GM19043 (cell line): ENCODE data around the gene PLXDC1.

Source experiments
- ATAC-seq: cut with Tn5 transposase; IDR thresholded peaks from one replicate; pipeline ENCODE4 v1.9.1; 2021; ENCODE audit warnings: low read depth; ENCODE audit not compliant: unreplicated experiment

The PLXDC1 gene

DNA sequence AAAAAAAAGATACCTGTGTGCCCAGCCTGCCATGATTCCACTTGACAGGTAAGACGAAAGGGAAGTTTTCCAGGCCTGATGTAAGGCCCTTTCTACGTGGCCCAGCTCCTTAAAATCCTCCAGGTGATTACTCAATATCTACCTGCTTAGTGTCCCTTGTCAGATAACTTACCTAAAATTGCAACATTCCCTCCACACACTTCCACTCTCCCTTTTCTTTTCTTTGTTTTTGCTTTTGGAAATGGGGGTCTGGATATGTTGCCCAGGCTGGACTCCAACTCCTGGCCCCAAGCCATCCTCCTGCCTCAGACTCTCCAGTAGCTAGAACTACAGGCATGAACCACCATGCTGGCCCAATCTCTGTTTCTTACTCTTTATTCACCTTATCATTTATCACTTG lies 7.2 kb upstream of the PLXDC1 start:
- ATAC-seq = no peak

GRCh38 chr17:39156491-39156890 lies 5.1 kb upstream of the PLXDC1 start:
- ATAC-seq = no peak

- no peak for ATAC-seq
These were observed 4.2 kb upstream of the PLXDC1 start for GRCh38 chr17:39155654-39156053.

- no peak for ATAC-seq
These were observed 2.2 kb upstream of the PLXDC1 start for GRCh38 chr17:39153599-39154051.

DNA sequence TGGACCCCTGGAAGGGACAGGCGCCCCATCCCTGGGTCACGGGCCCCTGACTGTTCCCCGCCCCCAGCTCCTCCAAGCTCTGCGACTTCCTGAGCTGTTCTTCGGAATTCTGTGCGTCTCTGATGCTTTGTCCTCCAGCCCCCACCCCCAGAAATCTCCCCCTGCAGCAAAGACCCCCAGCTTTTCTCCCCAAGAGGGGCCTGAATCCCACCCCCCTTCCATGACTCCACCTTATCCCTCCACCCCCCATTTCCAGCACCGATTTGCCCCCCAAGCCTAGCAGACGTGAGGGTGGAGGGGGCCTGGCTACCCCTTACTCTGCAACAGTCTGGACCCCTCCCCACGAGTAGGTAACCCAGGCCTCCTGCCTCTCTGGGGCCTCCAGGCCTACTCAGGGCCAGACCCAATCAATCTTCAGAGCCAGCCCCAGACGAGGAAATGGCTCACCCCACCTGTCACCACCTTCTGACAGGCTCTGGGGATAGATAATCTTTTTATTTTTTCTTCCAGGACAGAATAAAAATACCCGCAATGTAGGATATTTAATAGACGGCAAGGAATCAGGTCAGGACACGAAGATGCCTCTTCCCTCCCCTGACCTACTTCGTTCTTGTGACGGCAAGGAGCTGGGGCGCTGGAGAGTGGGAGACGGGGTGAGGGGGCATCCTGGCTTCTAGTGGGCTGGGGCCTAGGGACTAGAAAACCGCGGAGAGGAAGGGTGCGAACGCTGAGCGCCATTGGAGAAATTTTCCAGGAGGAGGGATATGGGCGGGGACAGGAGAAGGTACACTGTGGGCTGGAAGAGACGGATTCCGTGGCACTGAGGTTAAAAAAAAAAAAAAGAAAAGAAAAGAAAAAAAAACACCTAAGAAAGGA lies 744 bp upstream of the PLXDC1 start:
- no peak for ATAC-seq

- ATAC-seq = no peak
These were observed 665 bp downstream of the PLXDC1 start for GRCh38 chr17:39150795-39151149.

GRCh38 chr17:39150104-39150634 lies 1.3 kb downstream of the PLXDC1 start:
- ATAC-seq = no peak

- ATAC-seq = no peak
These were observed 3.9 kb downstream of the PLXDC1 start for GRCh38 chr17:39147221-39148185.

- ATAC-seq = no peak
These were observed 5.2 kb downstream of the PLXDC1 start for GRCh38 chr17:39146273-39146672.

DNA sequence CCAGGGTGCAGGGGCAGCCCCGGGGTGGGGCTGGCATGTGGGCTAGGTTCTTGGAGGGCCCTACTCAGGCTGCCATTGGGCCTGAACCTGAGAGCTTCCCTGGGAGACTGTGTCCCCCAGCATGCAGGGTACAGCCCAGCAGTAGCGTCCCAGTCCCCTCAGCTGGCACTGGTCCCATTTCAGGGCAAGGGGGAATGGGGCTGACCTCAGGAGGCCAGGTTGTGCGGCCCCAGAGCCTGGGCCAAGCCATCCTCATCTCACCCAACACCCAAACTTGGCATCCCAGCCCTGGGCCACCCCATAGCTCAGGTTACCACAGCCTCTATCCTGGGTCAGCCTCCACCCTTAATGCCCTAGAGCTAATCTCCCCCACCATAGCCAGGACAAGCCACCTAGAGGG lies 6.3 kb downstream of the PLXDC1 start:
- ATAC-seq = no peak

- ATAC-seq = no peak
These were observed 7.0 kb downstream of the PLXDC1 start for GRCh38 chr17:39144416-39144840.

GRCh38 chr17:39143552-39144093 lies 7.8 kb downstream of the PLXDC1 start:
- no peak for ATAC-seq

GRCh38 chr17:39141915-39142664 lies 9.3 kb downstream of the PLXDC1 start:
- ATAC-seq = no peak

DNA sequence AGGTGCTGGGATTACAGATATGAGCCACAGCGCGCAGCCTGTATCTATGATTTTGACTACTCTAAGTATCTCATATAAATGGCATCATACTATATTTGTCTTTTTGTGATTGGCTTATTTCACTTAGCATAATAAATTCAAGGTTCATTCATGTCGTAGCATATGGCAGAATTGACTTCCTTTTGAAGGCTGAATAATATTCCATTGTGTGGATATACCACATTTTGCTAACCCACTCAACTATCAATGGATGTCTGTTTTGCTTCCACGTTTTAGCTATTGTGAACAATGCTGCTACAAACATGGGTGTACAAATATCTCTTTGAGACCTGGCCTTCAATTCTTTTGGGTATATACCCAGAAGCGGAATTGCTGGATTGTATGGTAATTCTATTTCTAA lies 10.1 kb downstream of the PLXDC1 start:
- no peak for ATAC-seq

GRCh38 chr17:39139561-39139960 lies 11.9 kb downstream of the PLXDC1 start:
- ATAC-seq = no peak

- no peak for ATAC-seq
These were observed 12.3 kb downstream of the PLXDC1 start for GRCh38 chr17:39139161-39139511.

DNA sequence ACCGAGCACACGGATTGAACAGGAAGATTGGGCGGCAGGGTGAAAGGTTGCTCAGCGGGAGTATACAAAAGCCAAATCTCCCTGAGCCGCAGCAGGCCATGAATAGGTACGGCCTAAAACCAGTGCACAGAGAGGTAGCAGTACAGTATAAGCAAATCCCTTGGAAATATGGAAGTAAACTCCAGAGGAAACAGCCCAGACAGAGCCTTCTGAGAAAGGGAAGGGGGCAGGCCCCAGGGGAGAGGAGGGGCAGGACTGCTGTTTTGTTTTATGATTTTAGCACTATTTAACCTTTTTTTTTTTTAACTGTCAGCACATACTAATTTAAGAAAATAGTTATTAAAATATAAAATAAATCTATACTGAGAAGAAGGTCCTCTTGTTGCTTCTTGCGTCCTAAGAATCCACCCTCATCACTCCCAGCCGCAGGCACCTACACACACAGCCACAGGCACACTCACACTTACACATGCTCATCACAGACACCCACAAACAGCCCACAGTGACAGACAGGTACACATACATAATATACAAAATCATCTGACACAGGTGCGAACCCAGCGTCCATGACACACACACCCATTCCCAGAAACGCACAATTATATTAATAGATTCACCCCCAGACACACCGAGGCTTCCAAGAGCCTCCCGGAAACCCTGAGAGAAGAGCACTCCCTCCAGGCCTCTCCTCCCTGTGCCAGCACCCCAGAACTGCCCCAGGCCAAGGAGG lies 12.8 kb downstream of the PLXDC1 start:
- no peak for ATAC-seq

DNA sequence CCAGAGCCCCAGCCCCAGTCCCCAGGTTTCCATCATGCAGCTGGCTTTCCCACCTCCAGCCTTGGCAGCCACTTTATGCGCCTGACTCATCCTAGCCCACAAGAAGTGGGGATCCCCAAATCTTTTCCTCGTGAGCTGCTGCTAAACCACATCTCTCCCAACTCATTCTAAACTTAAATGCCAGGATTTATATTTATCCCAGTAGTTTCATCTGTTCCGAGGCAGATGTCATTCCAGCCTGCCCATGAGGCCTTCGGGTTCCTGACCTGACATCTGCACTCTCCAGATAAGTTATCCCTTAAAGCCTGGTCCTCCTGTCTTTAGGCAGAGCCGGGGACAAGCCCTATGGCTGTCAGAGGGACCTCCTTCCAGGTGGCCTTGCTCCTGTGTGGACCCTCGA lies 16.6 kb downstream of the PLXDC1 start:
- ATAC-seq = no peak

DNA sequence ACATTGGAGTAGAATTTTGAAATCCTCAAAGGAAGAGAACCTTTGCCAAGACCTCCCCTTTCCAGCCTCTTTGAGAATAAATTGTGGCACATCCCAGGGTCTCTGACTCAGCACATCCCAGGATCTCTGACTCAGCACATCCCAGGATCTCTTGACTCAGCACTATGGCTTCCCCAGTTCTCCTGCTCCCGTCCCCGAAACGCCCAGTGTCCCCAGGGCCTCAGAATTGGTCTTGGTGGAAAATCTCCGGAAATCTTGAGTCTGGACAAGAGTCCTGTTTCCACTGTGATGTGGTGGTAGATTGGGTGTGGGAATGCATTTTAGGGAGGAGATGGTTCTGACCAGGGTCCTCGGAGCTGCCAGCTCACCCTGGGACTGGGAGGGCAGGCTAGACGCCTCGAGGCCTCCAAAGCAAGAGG lies 19.2 kb downstream of the PLXDC1 start:
- no peak for ATAC-seq

GRCh38 chr17:39131616-39132015 lies 19.8 kb downstream of the PLXDC1 start:
- no peak for ATAC-seq
